Measurements from ENCODE around the gene HPCAL1. TPM values are rescaled to one million over a fixed set of nuclear protein-coding genes. Genes with fewer than 3 reads are reported as not detected.

The HPCAL1 gene
- total RNA-seq, 4 donors from 2014 or later: 18.6 to 59.5 (median 37.1) TPM

GRCh38 chr2:10400002-10400401, 97.3 kb downstream of the HPCAL1 start:
- no peak for TF ChIP-seq CTCF (IDR thresholded peaks at IDR 0.05; ENCODE audit: low read depth)

GRCh38 chr2:10400568-10400977, 97.9 kb downstream of the HPCAL1 start:
- TF ChIP-seq CTCF (IDR thresholded peaks at IDR 0.05; ENCODE audit: low read depth): no peak

GRCh38 chr2:10400978-10401951, 98.6 kb downstream of the HPCAL1 start:
- TF ChIP-seq CTCF (IDR thresholded peaks at IDR 0.05; ENCODE audit: low read depth): no peak

GRCh38 chr2:10402062-10402585, 99.4 kb downstream of the HPCAL1 start:
- TF ChIP-seq CTCF (IDR thresholded peaks at IDR 0.05; ENCODE audit: low read depth): no peak

- TF ChIP-seq CTCF (IDR thresholded peaks at IDR 0.05; ENCODE audit: low read depth): no peak
Measured at GRCh38 chr2:10402653-10403215, 100.0 kb downstream of the HPCAL1 start.

GRCh38 chr2:10404324-10405143, 101.8 kb downstream of the HPCAL1 start:
- TF ChIP-seq CTCF (IDR thresholded peaks at IDR 0.05; ENCODE audit: low read depth): no peak

Data from subcutaneous adipose tissue (tissue), 4 donors.